B cell (primary cell): Measurements from ENCODE around the gene YTHDC1.

Experiments used
- EZH2 ChIP-seq: IDR thresholded peaks from 2 replicates; pipeline ENCODE4 v1.6.1; 2012; ENCODE audit warnings: borderline replicate concordance, low read depth, mild to moderate bottlenecking, moderate library complexity, low read length; ENCODE audit not compliant: insufficient read depth, poor library complexity, severe bottlenecking
- TF ChIP-seq, protein P1 (sequence below): fragments of 200-600 bp; IDR thresholded peaks from one replicate; pipeline ENCODE4 v1.8.0; 2022; ENCODE audit warnings: antibody characterized with exemption, mild to moderate bottlenecking

DNA sequence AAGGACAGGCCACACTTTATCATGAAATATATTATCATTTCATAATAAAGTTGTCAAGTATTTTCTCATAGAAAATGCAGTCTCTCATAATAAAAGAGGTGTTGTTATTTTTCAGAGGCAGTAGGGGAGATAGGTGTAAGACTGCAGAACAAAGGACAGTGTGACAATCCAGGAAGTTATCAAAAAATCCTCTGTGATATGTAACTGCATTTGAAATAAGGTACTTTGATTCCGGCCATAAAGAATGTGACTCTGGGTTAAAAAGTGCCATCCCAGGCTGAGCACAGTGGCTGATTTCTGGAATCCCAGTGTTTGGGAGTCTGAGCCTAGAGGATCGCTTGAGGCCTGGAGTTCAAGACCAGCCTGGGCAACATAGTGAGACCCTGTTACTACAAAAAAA is 66.8 kb downstream of the YTHDC1 start:
- TF ChIP-seq, protein P1, sequence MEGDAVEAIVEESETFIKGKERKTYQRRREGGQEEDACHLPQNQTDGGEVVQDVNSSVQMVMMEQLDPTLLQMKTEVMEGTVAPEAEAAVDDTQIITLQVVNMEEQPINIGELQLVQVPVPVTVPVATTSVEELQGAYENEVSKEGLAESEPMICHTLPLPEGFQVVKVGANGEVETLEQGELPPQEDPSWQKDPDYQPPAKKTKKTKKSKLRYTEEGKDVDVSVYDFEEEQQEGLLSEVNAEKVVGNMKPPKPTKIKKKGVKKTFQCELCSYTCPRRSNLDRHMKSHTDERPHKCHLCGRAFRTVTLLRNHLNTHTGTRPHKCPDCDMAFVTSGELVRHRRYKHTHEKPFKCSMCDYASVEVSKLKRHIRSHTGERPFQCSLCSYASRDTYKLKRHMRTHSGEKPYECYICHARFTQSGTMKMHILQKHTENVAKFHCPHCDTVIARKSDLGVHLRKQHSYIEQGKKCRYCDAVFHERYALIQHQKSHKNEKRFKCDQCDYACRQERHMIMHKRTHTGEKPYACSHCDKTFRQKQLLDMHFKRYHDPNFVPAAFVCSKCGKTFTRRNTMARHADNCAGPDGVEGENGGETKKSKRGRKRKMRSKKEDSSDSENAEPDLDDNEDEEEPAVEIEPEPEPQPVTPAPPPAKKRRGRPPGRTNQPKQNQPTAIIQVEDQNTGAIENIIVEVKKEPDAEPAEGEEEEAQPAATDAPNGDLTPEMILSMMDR, result no peak
- no peak for TF ChIP-seq EZH2
